ENCODE results near the gene ARMH3. TPM values are rescaled to one million over a fixed set of nuclear protein-coding genes. Genes with fewer than 3 reads are reported as not detected.

Gene ARMH3
- total RNA-seq, 1 donor from 2014 or later = 10.7 TPM

DNA sequence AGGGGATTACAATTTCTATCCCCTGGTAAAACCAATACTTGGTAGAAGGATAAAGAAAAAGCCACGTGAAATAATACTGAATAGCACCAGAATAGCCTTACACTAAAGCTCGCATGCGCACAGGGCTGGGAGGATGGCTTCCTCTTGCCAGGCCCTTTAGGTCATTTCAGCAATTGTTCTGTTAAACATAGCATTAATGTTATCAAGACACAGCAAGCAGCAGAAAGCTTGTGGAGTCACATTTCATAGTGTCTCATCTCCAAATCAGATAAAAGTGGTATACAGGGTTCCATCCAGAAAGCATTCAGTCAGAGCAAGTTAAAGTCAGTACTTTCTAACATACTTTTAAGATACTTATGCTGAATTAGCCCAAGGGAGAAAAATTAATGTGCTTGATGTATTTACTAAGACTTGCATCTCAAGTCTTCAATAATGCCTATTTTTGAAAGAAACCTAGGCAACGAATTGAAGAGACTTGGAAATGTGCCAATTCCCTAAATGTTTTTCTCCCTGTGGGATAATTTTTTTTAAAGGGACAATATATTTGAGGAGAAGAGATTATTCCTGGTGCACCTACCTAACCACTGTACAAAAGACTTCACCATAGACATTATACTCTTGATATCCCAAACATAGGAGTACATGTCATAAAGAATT lies 258.4 kb downstream of the ARMH3 start:
- Histone ChIP-seq H3K36me3 (ENCODE audit: control insufficient read depth, insufficient read depth, low read length) (peaks cover 3% of the 10 kb centered on the region), H3K27me3 (ENCODE audit: control insufficient read depth, insufficient read depth, low read length) (no peaks in the 10 kb centered on the region), H3K4me3 (ENCODE audit: low read depth, low read length) (no peak overlapping the region)
- DNase-seq (ENCODE audit: low read depth) = no peak
- TF ChIP-seq, protein P1, sequence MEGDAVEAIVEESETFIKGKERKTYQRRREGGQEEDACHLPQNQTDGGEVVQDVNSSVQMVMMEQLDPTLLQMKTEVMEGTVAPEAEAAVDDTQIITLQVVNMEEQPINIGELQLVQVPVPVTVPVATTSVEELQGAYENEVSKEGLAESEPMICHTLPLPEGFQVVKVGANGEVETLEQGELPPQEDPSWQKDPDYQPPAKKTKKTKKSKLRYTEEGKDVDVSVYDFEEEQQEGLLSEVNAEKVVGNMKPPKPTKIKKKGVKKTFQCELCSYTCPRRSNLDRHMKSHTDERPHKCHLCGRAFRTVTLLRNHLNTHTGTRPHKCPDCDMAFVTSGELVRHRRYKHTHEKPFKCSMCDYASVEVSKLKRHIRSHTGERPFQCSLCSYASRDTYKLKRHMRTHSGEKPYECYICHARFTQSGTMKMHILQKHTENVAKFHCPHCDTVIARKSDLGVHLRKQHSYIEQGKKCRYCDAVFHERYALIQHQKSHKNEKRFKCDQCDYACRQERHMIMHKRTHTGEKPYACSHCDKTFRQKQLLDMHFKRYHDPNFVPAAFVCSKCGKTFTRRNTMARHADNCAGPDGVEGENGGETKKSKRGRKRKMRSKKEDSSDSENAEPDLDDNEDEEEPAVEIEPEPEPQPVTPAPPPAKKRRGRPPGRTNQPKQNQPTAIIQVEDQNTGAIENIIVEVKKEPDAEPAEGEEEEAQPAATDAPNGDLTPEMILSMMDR (IDR thresholded peaks at IDR 0.05; ENCODE audit: insufficient read depth, low read length, poor library complexity, severe bottlenecking) = no peak

Other genes starting within 250 kb of the ARMH3 start
- gene OGA, start 237.7 kb downstream of the ARMH3 start, total RNA-seq = 72.8 and 78.9 TPM in 2 replicates
- gene KCNIP2, start 212.4 kb downstream of the ARMH3 start, total RNA-seq = 0.29 and 0.48 TPM in 2 replicates
- gene HPS6, start 9.2 kb upstream of the ARMH3 start, total RNA-seq = 31.5 and 33.0 TPM in 2 replicates
- gene LDB1, start 64.2 kb upstream of the ARMH3 start, total RNA-seq = 46.8 and 56.0 TPM in 2 replicates
- 27.0 and 30.5 TPM in 2 replicates for gene PPRC1, start 76.9 kb upstream of the ARMH3 start, total RNA-seq
- gene NOLC1, start 96.2 kb upstream of the ARMH3 start, total RNA-seq = 92.3 and 97.1 TPM in 2 replicates
- 0.55 and 1.1 TPM in 2 replicates for gene ELOVL3, start 170.1 kb upstream of the ARMH3 start, total RNA-seq
- gene PITX3, start 185.3 kb upstream of the ARMH3 start, total RNA-seq = 0.14 and 0.21 TPM in 2 replicates
- 36.7 and 40.9 TPM in 2 replicates for gene GBF1, start 189.4 kb upstream of the ARMH3 start, total RNA-seq

Data from kidney epithelial cell (primary cell).